ENCODE results near the gene ALK. TPM values are rescaled to one million over a fixed set of nuclear protein-coding genes. Genes with fewer than 3 reads are reported as not detected.

ALK gene
- polyA plus RNA-seq, 2 of the 4 experiments (the other 2 are of a cell fraction): not detected

GRCh38 chr2:29164091-29164846 is 757.1 kb downstream of the ALK start:
- 86% methylated on average over 5 of the region's 5 CpGs for WGBS (ENCODE audit: missing lambda C conversion rate)
- ChIA-PET POLR2A (interaction anchor here (1.0 kb wide), 1 partner anchor 47 kb away, joined by 3 read pairs; no protein-coding TSS in a partner anchor), CTCF (interaction anchor here (0.6 to 1.5 kb wide), 5 partner anchors 21 to 219 kb away, joined by 3 to 5 read pairs (median 4); no protein-coding TSS in a partner anchor)
- TF ChIP-seq NR3C1 (IDR thresholded peaks at IDR 0.05) (no peak), PHF8 (IDR thresholded peaks at IDR 0.05; ENCODE audit: borderline replicate concordance, low read depth) (no peak), ZC3H11A (IDR thresholded peaks at IDR 0.05) (no peak), ZSCAN20 (CRISPR knock-in tag; IDR thresholded peaks at IDR 0.05) (no peak), SREBF2 (IDR thresholded peaks at IDR 0.05) (no peak), RFX5 (IDR thresholded peaks at IDR 0.05) (no peak), RAD21 (conservative IDR thresholded peaks at IDR 0.05 in 1 of 2, IDR thresholded peaks at IDR 0.05 in 1 of 2) (no peak)
- TF ChIP-seq, protein P1, sequence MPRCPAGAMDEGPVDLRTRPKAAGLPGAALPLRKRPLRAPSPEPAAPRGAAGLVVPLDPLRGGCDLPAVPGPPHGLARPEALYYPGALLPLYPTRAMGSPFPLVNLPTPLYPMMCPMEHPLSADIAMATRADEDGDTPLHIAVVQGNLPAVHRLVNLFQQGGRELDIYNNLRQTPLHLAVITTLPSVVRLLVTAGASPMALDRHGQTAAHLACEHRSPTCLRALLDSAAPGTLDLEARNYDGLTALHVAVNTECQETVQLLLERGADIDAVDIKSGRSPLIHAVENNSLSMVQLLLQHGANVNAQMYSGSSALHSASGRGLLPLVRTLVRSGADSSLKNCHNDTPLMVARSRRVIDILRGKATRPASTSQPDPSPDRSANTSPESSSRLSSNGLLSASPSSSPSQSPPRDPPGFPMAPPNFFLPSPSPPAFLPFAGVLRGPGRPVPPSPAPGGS (IDR thresholded peaks at IDR 0.05): no peak
- Histone ChIP-seq H3K4me1 (peaks cover 32% of the 10 kb centered on the region), H3K4me3 (no peak overlapping the region), H3K27ac (no peak overlapping the region), H3K4me2 (no peak overlapping the region), H3K9me3 (no peaks in the 10 kb centered on the region)
- no peak for DNase-seq (ENCODE audit: low read depth in 1 of 2, low spot score in 1 of 2)
- ATAC-seq: no peak
- no peak for FAIRE-seq

- WGBS (ENCODE audit: missing lambda C conversion rate): 83% methylated on average over 1 of the region's 1 CpG
- POLR2A ChIA-PET: no interaction called here
- Histone ChIP-seq H3K4me1 (peaks cover 32% of the 10 kb centered on the region), H3K27ac (no peak overlapping the region), H3K4me3 (no peak overlapping the region), H3K4me2 (no peak overlapping the region), H3K9me3 (no peaks in the 10 kb centered on the region)
- ATAC-seq: no peak
- peak; percentile 90 for TF ChIP-seq MAFK (IDR thresholded peaks at IDR 0.05; ENCODE audit: partially characterized antibody)
- no peak for TF ChIP-seq JUN (IDR thresholded peaks at IDR 0.05)
- FAIRE-seq: no peak
- DNase-seq (ENCODE audit: low read depth in 1 of 2, low spot score in 1 of 2): no peak
- CTCF ChIA-PET: no interaction called here
Measured at GRCh38 chr2:29162204-29162928, 759.0 kb downstream of the ALK start.

DNA sequence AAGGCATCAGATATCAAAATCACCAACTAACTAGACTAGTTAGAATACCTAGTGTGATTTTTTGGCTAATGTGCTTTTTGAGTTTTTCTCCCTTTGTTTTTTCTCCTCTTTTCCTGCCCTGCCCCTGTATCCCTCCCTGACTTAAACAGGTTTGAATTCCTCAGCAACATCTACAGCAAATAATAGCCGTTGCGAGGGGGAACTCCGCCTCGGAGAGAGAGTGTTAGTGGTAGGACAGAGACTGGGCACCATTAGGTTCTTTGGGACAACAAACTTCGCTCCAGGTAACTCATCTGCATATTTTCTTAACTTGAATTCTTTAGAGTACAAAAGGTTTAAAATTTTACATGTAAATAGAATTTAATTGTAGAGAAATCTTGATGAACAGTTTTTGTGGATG is 761.2 kb downstream of the ALK start:
- peaks cover 19% of the 10 kb centered on the region for H3K4me1 ChIP-seq
- WGBS (ENCODE audit: missing lambda C conversion rate): 91% methylated on average over 5 of the region's 5 CpGs
- H3K9me3 ChIP-seq: no peaks in the 10 kb centered on the region
- FAIRE-seq: no peak
- H3K27ac ChIP-seq: no peak overlapping the region
- ChIA-PET CTCF (no interaction called here), POLR2A (no interaction called here)
- TF ChIP-seq ZSCAN20 (CRISPR knock-in tag; IDR thresholded peaks at IDR 0.05) (no peak), HOXB5 (CRISPR knock-in tag; IDR thresholded peaks at IDR 0.05) (no peak), FOXS1 (CRISPR knock-in tag; IDR thresholded peaks at IDR 0.05) (no peak), MAFK (IDR thresholded peaks at IDR 0.05; ENCODE audit: partially characterized antibody) (no peak), FOSL2 (IDR thresholded peaks at IDR 0.05) (no peak), FOSL2 (CRISPR knock-in tag; IDR thresholded peaks at IDR 0.05) (no peak), SMC3 (IDR thresholded peaks at IDR 0.05) (no peak), HOXA7 (CRISPR knock-in tag; IDR thresholded peaks at IDR 0.05) (no peak), JUNB (IDR thresholded peaks at IDR 0.05) (no peak), EP300 (IDR thresholded peaks at IDR 0.05) (no peak)
- TF ChIP-seq, protein P2, sequence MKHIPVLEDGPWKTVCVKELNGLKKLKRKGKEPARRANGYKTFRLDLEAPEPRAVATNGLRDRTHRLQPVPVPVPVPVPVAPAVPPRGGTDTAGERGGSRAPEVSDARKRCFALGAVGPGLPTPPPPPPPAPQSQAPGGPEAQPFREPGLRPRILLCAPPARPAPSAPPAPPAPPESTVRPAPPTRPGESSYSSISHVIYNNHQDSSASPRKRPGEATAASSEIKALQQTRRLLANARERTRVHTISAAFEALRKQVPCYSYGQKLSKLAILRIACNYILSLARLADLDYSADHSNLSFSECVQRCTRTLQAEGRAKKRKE (CRISPR knock-in tag; IDR thresholded peaks at IDR 0.05; ENCODE audit: low read depth): no peak
- TF ChIP-seq, protein P3, sequence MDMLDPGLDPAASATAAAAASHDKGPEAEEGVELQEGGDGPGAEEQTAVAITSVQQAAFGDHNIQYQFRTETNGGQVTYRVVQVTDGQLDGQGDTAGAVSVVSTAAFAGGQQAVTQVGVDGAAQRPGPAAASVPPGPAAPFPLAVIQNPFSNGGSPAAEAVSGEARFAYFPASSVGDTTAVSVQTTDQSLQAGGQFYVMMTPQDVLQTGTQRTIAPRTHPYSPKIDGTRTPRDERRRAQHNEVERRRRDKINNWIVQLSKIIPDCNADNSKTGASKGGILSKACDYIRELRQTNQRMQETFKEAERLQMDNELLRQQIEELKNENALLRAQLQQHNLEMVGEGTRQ (IDR thresholded peaks at IDR 0.05): no peak
- H3K4me2 ChIP-seq: no peak overlapping the region
- H3K4me3 ChIP-seq: no peak overlapping the region
- no peak for ATAC-seq
- DNase-seq (ENCODE audit: low read depth in 1 of 2, low spot score in 1 of 2): no peak

Measured in A549 (cell line).